Ovary (tissue), 3 donors: Measurements from ENCODE around the gene TGFBR1.

Experiments used
- EP300 ChIP-seq: sonication (generic); formaldehyde crosslinking; IDR thresholded peaks from one replicate; pipeline ENCODE4 v1.6.1; 2017; ENCODE audit warnings: antibody characterized with exemption
- POLR2A ChIP-seq: fragments of 450-650 bp; IDR thresholded peaks from one replicate; pipeline ENCODE4 v1.6.1; 2017; ENCODE audit warnings: antibody characterized with exemption, mild to moderate bottlenecking, moderate library complexity
- TF ChIP-seq, protein P1 (sequence below), 3 donors: fragments of 450-650 bp in 2 of 3; fragments of 200-600 bp in 1 of 3; IDR thresholded peaks; one replicate each; pipeline versions ENCODE4 v1.5.1 to v1.8.0; 2016 to 2022; ENCODE audit warnings: antibody characterized with exemption in 3 of 3, mild to moderate bottlenecking in 1 of 3
- donor health status: DM: no; HTN: no; CAD: no.

GRCh38 chr9:99116003-99116411 is 11.1 kb downstream of the TGFBR1 start:
- TF ChIP-seq, protein P1, sequence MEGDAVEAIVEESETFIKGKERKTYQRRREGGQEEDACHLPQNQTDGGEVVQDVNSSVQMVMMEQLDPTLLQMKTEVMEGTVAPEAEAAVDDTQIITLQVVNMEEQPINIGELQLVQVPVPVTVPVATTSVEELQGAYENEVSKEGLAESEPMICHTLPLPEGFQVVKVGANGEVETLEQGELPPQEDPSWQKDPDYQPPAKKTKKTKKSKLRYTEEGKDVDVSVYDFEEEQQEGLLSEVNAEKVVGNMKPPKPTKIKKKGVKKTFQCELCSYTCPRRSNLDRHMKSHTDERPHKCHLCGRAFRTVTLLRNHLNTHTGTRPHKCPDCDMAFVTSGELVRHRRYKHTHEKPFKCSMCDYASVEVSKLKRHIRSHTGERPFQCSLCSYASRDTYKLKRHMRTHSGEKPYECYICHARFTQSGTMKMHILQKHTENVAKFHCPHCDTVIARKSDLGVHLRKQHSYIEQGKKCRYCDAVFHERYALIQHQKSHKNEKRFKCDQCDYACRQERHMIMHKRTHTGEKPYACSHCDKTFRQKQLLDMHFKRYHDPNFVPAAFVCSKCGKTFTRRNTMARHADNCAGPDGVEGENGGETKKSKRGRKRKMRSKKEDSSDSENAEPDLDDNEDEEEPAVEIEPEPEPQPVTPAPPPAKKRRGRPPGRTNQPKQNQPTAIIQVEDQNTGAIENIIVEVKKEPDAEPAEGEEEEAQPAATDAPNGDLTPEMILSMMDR (IDR thresholded peaks at IDR 0.05) = no peak
- no peak for TF ChIP-seq EP300
- no peak for TF ChIP-seq POLR2A
